Neuron (in vitro differentiated cells): ENCODE results near the gene LRRC38.
"Not testable (repeated sequence)": the region's sequence is repeated elsewhere in the genome, so short reads cannot be mapped to it uniquely, and the experiment has no call there.

Experiments
- H2AFZ ChIP-seq: one replicate; pipeline ENCODE4 v1.6.1; 2013; ENCODE audit warnings: low read depth, mild to moderate bottlenecking, inconsistent platforms, low read length, moderate library complexity
- H3K27me3 ChIP-seq: one replicate; pipeline ENCODE4 v1.6.1; 2013; ENCODE audit warnings: low read length; ENCODE audit not compliant: insufficient read depth
- H3K36me3 ChIP-seq: one replicate; pipeline ENCODE4 v1.6.1; 2013; ENCODE audit warnings: low read length; ENCODE audit not compliant: insufficient read depth
- H3K4me1 ChIP-seq: one replicate; pipeline ENCODE4 v1.6.1; 2013; ENCODE audit warnings: low read length; ENCODE audit not compliant: insufficient read depth
- H3K4me3 ChIP-seq: 2 replicates; pipeline ENCODE4 v1.5.1; 2013; ENCODE audit warnings: mild to moderate bottlenecking, low read length, moderate library complexity
- H3K9me3 ChIP-seq: one replicate; pipeline ENCODE4 v1.6.1; 2013; ENCODE audit warnings: low read length

Gene LRRC38

DNA sequence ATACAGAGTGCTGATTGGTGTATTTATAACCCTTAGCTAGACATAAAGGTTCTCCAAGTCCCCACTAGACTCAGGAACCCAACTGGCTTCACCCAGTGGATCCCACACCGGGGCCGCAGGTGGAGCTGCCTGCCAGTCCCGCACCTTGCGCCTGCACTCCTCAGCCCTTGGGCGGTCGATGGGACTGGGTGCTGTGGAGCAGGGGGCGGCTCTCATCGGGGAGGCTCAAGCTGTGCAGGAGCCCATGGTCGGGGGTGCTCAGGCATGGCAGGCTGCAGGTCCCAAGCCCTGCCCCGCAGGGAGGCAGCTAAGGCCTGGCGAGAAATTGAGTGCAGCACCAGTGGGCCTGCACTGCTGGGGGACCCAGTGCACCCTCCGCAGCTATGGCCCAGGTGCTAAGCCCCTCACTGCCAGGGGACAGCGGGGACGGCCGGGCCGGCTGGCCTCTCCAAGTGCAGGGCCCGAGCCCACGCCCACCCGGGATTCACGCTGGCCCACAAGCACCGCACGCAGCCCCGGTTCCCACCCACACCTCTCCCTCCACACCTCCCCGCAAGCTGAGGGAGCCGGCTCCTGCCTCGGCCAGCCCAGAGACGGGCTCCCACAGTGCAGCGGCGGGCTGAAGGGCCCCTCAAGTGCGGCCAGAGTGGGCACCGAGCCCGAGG is 80.0 kb downstream of the LRRC38 start:
- H2AFZ ChIP-seq, H3K9me3 ChIP-seq, H3K4me3 ChIP-seq, H3K4me1 ChIP-seq, H3K27me3 ChIP-seq, H3K36me3 ChIP-seq: not testable (repeated sequence)

GRCh38 chr1:13432251-13432650 is 81.6 kb downstream of the LRRC38 start:
- Histone ChIP-seq H3K4me3 (no peak overlapping the region), H3K9me3 (no peaks in the 10 kb centered on the region), H2AFZ (no peak overlapping the region), H3K36me3 (no peaks in the 10 kb centered on the region), H3K4me1 (no peaks in the 10 kb centered on the region), H3K27me3 (no peaks in the 10 kb centered on the region)

DNA sequence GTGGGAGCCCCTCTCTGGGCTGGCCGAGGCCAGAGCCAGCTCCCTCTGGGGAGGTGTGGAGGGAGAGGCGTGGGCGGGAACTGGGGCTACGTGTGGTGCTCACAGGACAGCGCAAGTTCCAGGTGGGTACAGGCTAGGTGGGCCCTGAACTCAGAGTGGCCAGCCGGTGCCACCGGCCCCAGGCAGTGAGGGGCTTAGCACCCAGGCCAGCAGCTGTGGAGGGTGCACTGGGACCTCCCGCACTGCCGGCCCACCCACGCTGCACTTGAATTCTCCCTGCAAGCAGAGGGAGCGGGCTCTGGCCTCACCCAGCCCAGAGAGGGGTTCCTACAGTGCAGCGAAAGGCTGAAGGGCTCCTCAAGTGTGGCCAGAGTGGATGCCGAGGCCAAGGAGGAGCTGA is 83.3 kb downstream of the LRRC38 start:
- H3K9me3 ChIP-seq: no peaks in the 10 kb centered on the region

More for the DNA sequence above, 83.3 kb downstream of the LRRC38 start:
- H3K4me1 ChIP-seq: no peaks in the 10 kb centered on the region
- H3K4me3 ChIP-seq: no peak overlapping the region
- no peak overlapping the region for H2AFZ ChIP-seq
- H3K27me3 ChIP-seq: no peaks in the 10 kb centered on the region
- H3K36me3 ChIP-seq: no peaks in the 10 kb centered on the region
